IMR-90 (cell line): ENCODE results near the gene IGF2. TPM values are rescaled to one million over a fixed set of nuclear protein-coding genes. Genes with fewer than 3 reads are reported as not detected.

Source experiments
- ATAC-seq: fragments of 200-7000 bp; cut with Tn5 transposase; 2 replicates; pipeline ENCODE4 v1.9.1; 2020; ENCODE audit warnings: low read depth, mild to moderate bottlenecking, moderate library complexity
- BruUV-seq: library from RNA; stranded (reverse); fragments of 400-500 nt; replicated peaks from 2 replicates; lab custom pipeline; 2021; lab: Mats Ljungman, UMichigan
- CTCF ChIA-PET: fragments of 300-600 bp; formaldehyde crosslinking; extraction: SDS; loops from one replicate; lab custom pipeline; 2021; ENCODE audit warnings: antibody characterized with exemption; lab: Yijun Ruan, JAX
- POLR2A ChIA-PET: fragments of 300-600 bp; sonication (Branson Sonifier 250); formaldehyde crosslinking; loops from one replicate; lab custom pipeline; 2022; ENCODE audit warnings: antibody characterized with exemption; ENCODE audit not compliant: unreplicated experiment; lab: Charles Lee
- DNase-seq: peaks from one replicate; pipeline ENCODE4 v3.0.0; 2013
- H2AFZ ChIP-seq: replicated peaks from 2 replicates; pipeline ENCODE3; 2013; ENCODE audit warnings: low read length, mild to moderate bottlenecking; ENCODE audit not compliant: poor library complexity
- H2AK5ac ChIP-seq: 2 replicates; pipeline ENCODE4 v1.6.1; 2013; ENCODE audit warnings: low read depth, low read length, inconsistent platforms
- H2AK9ac ChIP-seq: replicated peaks from 2 replicates; pipeline ENCODE3; 2013; ENCODE audit warnings: mild to moderate bottlenecking, low read depth, low read length, moderate library complexity; ENCODE audit not compliant: poor library complexity
- H2BK120ac ChIP-seq: 2 replicates; pipeline ENCODE4 v1.6.1; 2013; ENCODE audit warnings: low read depth, low read length, inconsistent platforms
- H2BK15ac ChIP-seq: 3 replicates; pipeline ENCODE4 v1.6.1; 2013; ENCODE audit warnings: low read depth, low read length, inconsistent platforms
- H2BK20ac ChIP-seq: 2 replicates; pipeline ENCODE4 v1.6.1; 2013; ENCODE audit warnings: low read depth, mild to moderate bottlenecking, inconsistent platforms, low read length, moderate library complexity
- H2BK5ac ChIP-seq: 2 replicates; pipeline ENCODE4 v1.6.1; 2013; ENCODE audit warnings: mild to moderate bottlenecking, low read depth, low read length, inconsistent platforms; ENCODE audit not compliant: poor library complexity, severe bottlenecking
- H3K14ac ChIP-seq: replicated peaks from 2 replicates; pipeline ENCODE4 v1.6.1; 2013; ENCODE audit warnings: low read depth, low read length, inconsistent platforms
- H3K18ac ChIP-seq: 2 replicates; pipeline ENCODE4 v1.6.1; 2013; ENCODE audit warnings: low read depth, low read length, control low read depth
- H3K23ac ChIP-seq: 2 replicates; pipeline ENCODE4 v1.6.1; 2013; ENCODE audit warnings: low read depth, low read length, inconsistent platforms
- H3K27ac ChIP-seq: 2 replicates; pipeline ENCODE4 v1.5.1; 2013; ENCODE audit warnings: mild to moderate bottlenecking, control low read depth, low read length; ENCODE audit not compliant: insufficient read depth
- H3K27me3 ChIP-seq: 2 replicates; pipeline ENCODE4 v1.6.1; 2013; ENCODE audit warnings: low read length; ENCODE audit not compliant: control insufficient read depth, insufficient read depth
- H3K36me3 ChIP-seq: 2 replicates; pipeline ENCODE4 v1.6.1; 2013; ENCODE audit warnings: low read length, mixed read lengths; ENCODE audit not compliant: control insufficient read depth, insufficient read depth
- H3K4ac ChIP-seq: 2 replicates; pipeline ENCODE4 v1.6.1; 2013; ENCODE audit warnings: low read depth, low read length, inconsistent platforms
- H3K4me1 ChIP-seq: 2 replicates; pipeline ENCODE4 v1.6.1; 2013; ENCODE audit warnings: low read length, mixed read lengths; ENCODE audit not compliant: control insufficient read depth, insufficient read depth
- H3K4me2 ChIP-seq: 2 replicates; pipeline ENCODE4 v1.6.1; 2013; ENCODE audit warnings: low read depth, mild to moderate bottlenecking, control low read depth, low read length, moderate library complexity
- H3K4me3 ChIP-seq: 2 replicates; pipeline ENCODE4 v1.5.1; 2013; ENCODE audit warnings: low read depth, mild to moderate bottlenecking, control low read depth, low read length, moderate library complexity; ENCODE audit not compliant: insufficient read depth
- H3K56ac ChIP-seq: 2 replicates; pipeline ENCODE4 v1.6.1; 2013; ENCODE audit warnings: low read length, inconsistent platforms; ENCODE audit not compliant: insufficient read depth; ENCODE audit errors: extremely low read depth
- H3K79me1 ChIP-seq, 2 experiments: 2 replicates each; pipeline ENCODE4 v1.6.1; 2013; ENCODE audit warnings: low read length in 2 of 2, inconsistent platforms in 1 of 2, low read depth in 1 of 2
- H3K9ac ChIP-seq: 2 replicates; pipeline ENCODE4 v1.6.1; 2013; ENCODE audit warnings: low read depth, low read length, control low read depth
- H3K9me1 ChIP-seq: 2 replicates; pipeline ENCODE4 v1.6.1; 2013; ENCODE audit warnings: low read length, inconsistent platforms; ENCODE audit not compliant: insufficient read depth
- H3K9me3 ChIP-seq: 2 replicates; pipeline ENCODE4 v1.6.1; 2013; ENCODE audit warnings: low read length; ENCODE audit not compliant: control insufficient read depth, insufficient read depth
- H4K20me1 ChIP-seq: 2 replicates; pipeline ENCODE4 v1.6.1; 2013; ENCODE audit warnings: low read length, inconsistent platforms; ENCODE audit not compliant: insufficient read depth
- H4K5ac ChIP-seq: 2 replicates; pipeline ENCODE4 v1.6.1; 2013; ENCODE audit warnings: mild to moderate bottlenecking, low read depth, low read length, control low read depth
- H4K8ac ChIP-seq, 2 experiments: 2 replicates each; pipeline ENCODE4 v1.6.1; 2013; ENCODE audit warnings: low read depth in 2 of 2, low read length in 2 of 2, control low read depth in 1 of 2, inconsistent platforms in 1 of 2
- H4K91ac ChIP-seq: 2 replicates; pipeline ENCODE4 v1.6.1; 2013; ENCODE audit warnings: low read depth, low read length, inconsistent platforms; ENCODE audit not compliant: insufficient read depth
- BHLHE40 ChIP-seq: fragments of 150-350 bp; IDR thresholded peaks from 2 replicates; pipeline ENCODE4 v1.6.1; 2016; ENCODE audit warnings: mild to moderate bottlenecking, low read depth, low read length
- CEBPB ChIP-seq: IDR thresholded peaks from 2 replicates; pipeline ENCODE4 v1.6.1; 2012; ENCODE audit warnings: low read depth, low read length, improper control_type of control experiment
- CTCF ChIP-seq: conservative IDR thresholded peaks from 2 replicates; pipeline ENCODE4 v1.5.1; 2012; ENCODE audit warnings: mild to moderate bottlenecking, low read depth, low read length, improper control_type of control experiment
- FOS ChIP-seq: fragments of 150-350 bp; IDR thresholded peaks from 2 replicates; pipeline ENCODE4 v1.6.1; 2016; ENCODE audit warnings: low read depth, low read length
- MAFK ChIP-seq: IDR thresholded peaks from 2 replicates; pipeline ENCODE4 v1.6.1; 2012; ENCODE audit warnings: low read depth, low read length, improper control_type of control experiment
- MAZ ChIP-seq: IDR thresholded peaks from 2 replicates; pipeline ENCODE4 v1.6.1; 2012; ENCODE audit warnings: low read depth, mild to moderate bottlenecking, low read length, improper control_type of control experiment, moderate library complexity, borderline replicate concordance
- MXI1 ChIP-seq: IDR thresholded peaks from 2 replicates; pipeline ENCODE4 v1.6.1; 2012; ENCODE audit warnings: low read depth, mild to moderate bottlenecking, low read length, moderate library complexity, borderline replicate concordance
- NFE2L2 ChIP-seq: fragments of 150-350 bp; IDR thresholded peaks from 2 replicates; pipeline ENCODE4 v1.6.1; 2016; ENCODE audit warnings: low read depth, mild to moderate bottlenecking, low read length
- POLR2A ChIP-seq: IDR thresholded peaks from 2 replicates; pipeline ENCODE4 v1.6.1; 2012; ENCODE audit warnings: mild to moderate bottlenecking, low read depth, low read length
- RAD21 ChIP-seq: IDR thresholded peaks from 2 replicates; pipeline ENCODE4 v1.6.1; 2012; ENCODE audit warnings: low read length, improper control_type of control experiment
- RCOR1 ChIP-seq: IDR thresholded peaks from 2 replicates; pipeline ENCODE4 v1.6.1; 2012; ENCODE audit warnings: mild to moderate bottlenecking, low read length, improper control_type of control experiment; ENCODE audit not compliant: insufficient replicate concordance
- RFX5 ChIP-seq: IDR thresholded peaks from 2 replicates; pipeline ENCODE4 v1.8.0; 2012; ENCODE audit warnings: low read depth, mild to moderate bottlenecking, low read length, moderate library complexity
- SMC3 ChIP-seq: fragments of 150-350 bp; IDR thresholded peaks from 2 replicates; pipeline ENCODE4 v1.6.1; 2016; ENCODE audit warnings: low read depth, mild to moderate bottlenecking, antibody characterized with exemption, low read length, moderate library complexity
- USF2 ChIP-seq: fragments of 150-350 bp; IDR thresholded peaks from 2 replicates; pipeline ENCODE4 v1.6.1; 2017; ENCODE audit warnings: mild to moderate bottlenecking, antibody characterized with exemption, low read length, low read depth
- WGBS, 2 experiments: methylation state at CpG; one replicate each; pipeline versions ENCODE4 v1.1.5 to v1.1.7; 2013; ENCODE audit warnings: missing lambda C conversion rate in 2 of 2; ENCODE audit not compliant: insufficient read length in 1 of 2; ENCODE audit errors: extremely low coverage in 2 of 2; 5-methylcytosine and 5-hydroxymethylcytosine counted together
- dilution Hi-C: fragments of 300-500 bp; cut with HindIII; formaldehyde crosslinking; loops from one replicate; pipeline ENCODE4 v1.14.3; 2018; ENCODE audit warnings: low sequenced_read_pairs; ENCODE audit not compliant: unreplicated experiment
- in situ Hi-C: fragments of 300-500 bp; cut with MboI; formaldehyde crosslinking; loops from 3 replicates; pipeline ENCODE4 v1.14.3; 2019; ENCODE audit warnings: low sequenced_read_pairs, inconsistent platforms, mixed read lengths
- intact Hi-C: fragments of 100-400 bp; cut with micrococcal nuclease; formaldehyde crosslinking; loops from 2 replicates; pipeline ENCODE4 v1.10.0; 2022
- polyA plus RNA-seq, 3 experiments: library from polyadenylated mRNA; depleted of rRNA; stranded (reverse); fragments of >200 nt; gene quantifications; 2 replicates each; pipeline ENCODE4 v1.2.3, GENCODE V29; 2012; ENCODE audit warnings: low replicate concordance in 1 of 3
- total RNA-seq: library from RNA; depleted of rRNA; stranded (reverse); fragments of >200 nt; gene quantifications from 2 replicates; pipeline ENCODE4 v1.2.3, GENCODE V29; 2012

Gene IGF2
- total and polyA plus RNA-seq, 2 of the 4 experiments (the other 2 are of a cell fraction): 2.3 to 21.8 TPM

DNA sequence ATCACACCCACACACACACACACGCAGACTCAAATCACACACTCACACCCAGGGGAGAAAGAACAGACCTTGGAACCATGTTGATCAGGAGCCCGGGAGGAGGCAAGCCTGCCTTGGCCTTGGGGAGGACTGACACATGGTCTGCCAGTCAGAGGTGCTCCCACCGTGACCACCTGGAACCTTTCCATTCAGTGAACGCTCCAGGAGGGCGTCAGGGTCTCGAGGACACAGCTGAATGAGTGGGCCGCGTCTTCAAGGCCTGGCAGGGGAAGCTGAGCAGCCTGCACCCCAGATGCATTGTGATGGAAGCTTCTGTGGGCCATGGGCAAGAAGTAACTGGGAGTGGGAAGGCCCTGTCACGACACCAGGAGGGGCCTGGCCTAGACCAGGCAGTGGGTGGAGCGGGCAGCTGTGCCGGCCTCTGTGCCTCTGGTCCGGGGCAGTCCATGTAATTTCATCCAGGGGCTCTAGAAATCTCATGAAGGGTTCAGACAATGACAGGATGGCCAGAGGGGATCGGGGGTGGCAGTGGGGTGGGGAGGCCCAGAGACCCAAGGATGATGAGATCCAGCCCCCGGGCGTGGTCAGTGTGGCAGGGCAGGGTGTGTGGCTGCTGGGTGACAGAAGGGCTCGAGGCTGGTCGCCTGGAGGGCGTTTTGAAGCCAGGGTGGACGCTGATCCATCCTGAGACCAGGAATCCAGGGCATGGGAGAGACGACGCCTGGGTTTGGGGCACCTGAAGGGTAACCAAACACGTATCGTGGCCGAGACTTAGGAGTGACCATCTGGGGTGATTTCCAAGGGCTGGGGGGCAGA, 53.7 kb downstream of the IGF2 start (continued):
- TF ChIP-seq USF2: no peak

GRCh38 chr11:2084721-2085120, 54.5 kb downstream of the IGF2 start:
- H4K8ac ChIP-seq: no peak overlapping the region
- dilution Hi-C loops (no loop called here), in situ Hi-C loops (no loop called here), intact Hi-C loops (no loop called here)
- no peak overlapping the region for H4K91ac ChIP-seq
- no peak overlapping the region for H2AK5ac ChIP-seq
- peak overlapping the region; percentile 82 for H2BK5ac ChIP-seq
- H2BK120ac ChIP-seq: no peak overlapping the region
- ATAC-seq: no peak
- POLR2A ChIA-PET: no interaction called here
- no peak overlapping the region for H3K56ac ChIP-seq
- H2BK15ac ChIP-seq: no peak overlapping the region
- DNase-seq: no peak
- no peaks in the 10 kb centered on the region for H3K9me1 ChIP-seq
- H2AFZ ChIP-seq: no peak overlapping the region
- no peak overlapping the region for H4K5ac ChIP-seq
- peaks cover 29% of the 10 kb centered on the region for H3K9me3 ChIP-seq
- H4K20me1 ChIP-seq: no peaks in the 10 kb centered on the region
- H3K36me3 ChIP-seq: no peaks in the 10 kb centered on the region
- H2BK20ac ChIP-seq: no peak overlapping the region
- H3K27me3 ChIP-seq: no peaks in the 10 kb centered on the region
- H3K27ac ChIP-seq: no peak overlapping the region
- H3K18ac ChIP-seq: no peak overlapping the region
- no peak overlapping the region for H3K4ac ChIP-seq
- no TSS peak for BruUV-seq
- no peaks in the 10 kb centered on the region for H3K79me1 ChIP-seq
- no peaks in the 10 kb centered on the region for H3K4me1 ChIP-seq
- H3K14ac ChIP-seq: no peak overlapping the region
- H3K4me2 ChIP-seq: no peak overlapping the region
- H3K4me3 ChIP-seq: no peak overlapping the region
- 94% methylated on average over 3 of the region's 13 CpGs; no CpG with 5 or more reads in 1 of the 2 experiments for WGBS, 2 experiments
- no peak overlapping the region for H3K23ac ChIP-seq
- no peak overlapping the region for H3K9ac ChIP-seq
- CTCF ChIA-PET: no interaction called here
- H2AK9ac ChIP-seq: no peak overlapping the region
- TF ChIP-seq CEBPB (no peak), RCOR1 (no peak), RAD21 (no peak), NFE2L2 (no peak), CTCF (no peak), MAFK (no peak), RFX5 (no peak), SMC3 (no peak), MAZ (no peak), BHLHE40 (no peak), MXI1 (no peak), POLR2A (no peak), USF2 (no peak), FOS (no peak)
